CD4-positive, alpha-beta T cell treated with Interferon alpha-2 for 1 hour (primary cell): ENCODE data around the gene ZNF189.

ENCODE experiments used
- DNase-seq, 2 donors: peaks; one replicate each; pipeline ENCODE4 v3.0.0-alpha.2; 2020 to 2022

The ZNF189 gene

DNA sequence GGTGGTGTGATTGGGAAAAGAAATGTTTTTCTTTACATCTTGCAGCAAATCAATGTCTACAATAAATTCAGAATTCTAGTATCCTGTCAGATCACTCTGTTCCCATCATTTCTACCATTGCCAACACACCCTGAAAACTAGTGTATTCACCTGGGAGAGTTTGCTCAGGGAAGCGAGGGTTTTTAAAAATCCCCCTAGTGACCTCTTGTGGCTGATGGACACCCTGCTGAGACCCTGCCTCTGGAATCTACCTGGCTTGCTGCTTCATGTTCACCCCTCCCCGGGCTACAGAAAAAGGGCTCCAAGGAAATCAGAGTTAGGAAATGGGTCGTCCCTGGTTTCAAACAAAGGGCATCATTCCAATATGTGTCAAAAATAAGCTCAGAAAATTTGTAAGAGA is 58.4 kb downstream of the ZNF189 start:
- DNase-seq: no peak

- peak in 1 of 2 donors; percentile 57 for DNase-seq
These were observed 60.4 kb downstream of the ZNF189 start for GRCh38 chr9:101458963-101459631.
